ENCODE measurements around the gene APOBEC3H. TPM values are rescaled to one million over a fixed set of nuclear protein-coding genes. Genes with fewer than 3 reads are reported as not detected.

Gene APOBEC3H
- total and polyA plus RNA-seq, 3 experiments from 2014 or later = 10.8 to 11.7 (median 11.0) TPM

GRCh38 chr22:39106326-39106725, 9.3 kb downstream of the APOBEC3H start:
- Mint-ChIP-seq H3K27me3 (no peaks in the 10 kb centered on the region), H3K9me3 (no peaks in the 10 kb centered on the region), H3K27ac (no peak overlapping the region), H3K4me1 (peaks cover 0 to 6% (median 4%) of the 10 kb centered on the region in 3 donors), H3K36me3 (no peaks in the 10 kb centered on the region), H3K4me3 (no peak overlapping the region)
- ChIA-PET CTCF (no interaction called here), POLR2A (no interaction called here)
- no peak for DNase-seq
- Histone ChIP-seq H3K27me3 (ENCODE audit: insufficient read depth, low read length, poor library complexity, severe bottlenecking) (no peaks in the 10 kb centered on the region), H3K27ac (ENCODE audit: low read depth, low read length) (no peak overlapping the region), H3K4me1 (ENCODE audit: insufficient read depth, low read length) (no peaks in the 10 kb centered on the region), H3K36me3 (ENCODE audit: insufficient read depth, low read length) (no peaks in the 10 kb centered on the region), H3K4me3 (ENCODE audit: low read length) (no peak overlapping the region), H3K9me3 (ENCODE audit: low read length) (no peaks in the 10 kb centered on the region)

GRCh38 chr22:39108487-39108886, 11.4 kb downstream of the APOBEC3H start:
- no peaks in the 10 kb centered on the region for H3K9me3 Mint-ChIP-seq
- peak overlapping the region in 3 of 8 donors; percentile 8 to 54 (median 38) for H3K27ac Mint-ChIP-seq
- no peak overlapping the region for H3K4me3 Mint-ChIP-seq
- CTCF ChIA-PET = interaction anchor here (1.0 to 1.3 kb wide), 2 partner anchors 9 kb away, joined by 3 to 4 read pairs; no protein-coding TSS in a partner anchor
- no peaks in the 10 kb centered on the region for H3K36me3 ChIP-seq (ENCODE audit: insufficient read depth, low read length)
- POLR2A ChIA-PET = interaction anchor here (1.1 kb wide), 1 partner anchor 11 kb away, joined by 3 read pairs; no protein-coding TSS in a partner anchor
- no peaks in the 10 kb centered on the region for H3K4me1 ChIP-seq (ENCODE audit: insufficient read depth, low read length)
- no peaks in the 10 kb centered on the region for H3K36me3 Mint-ChIP-seq
- no peak overlapping the region for H3K4me3 ChIP-seq (ENCODE audit: low read length)
- H3K27ac ChIP-seq (ENCODE audit: low read depth, low read length) = no peak overlapping the region
- H3K27me3 Mint-ChIP-seq = no peaks in the 10 kb centered on the region
- no peak for DNase-seq
- no peaks in the 10 kb centered on the region for H3K27me3 ChIP-seq (ENCODE audit: insufficient read depth, low read length, poor library complexity, severe bottlenecking)
- H3K9me3 ChIP-seq (ENCODE audit: low read length) = no peaks in the 10 kb centered on the region
- peaks cover 0 to 2% (median 1%) of the 10 kb centered on the region in 3 donors for H3K4me1 Mint-ChIP-seq

GRCh38 chr22:39109361-39109760, 12.3 kb downstream of the APOBEC3H start:
- Histone ChIP-seq H3K4me1 (ENCODE audit: insufficient read depth, low read length) (no peaks in the 10 kb centered on the region), H3K9me3 (ENCODE audit: low read length) (no peaks in the 10 kb centered on the region), H3K4me3 (ENCODE audit: low read length) (no peak overlapping the region), H3K36me3 (ENCODE audit: insufficient read depth, low read length) (no peaks in the 10 kb centered on the region), H3K27ac (ENCODE audit: low read depth, low read length) (no peak overlapping the region), H3K27me3 (ENCODE audit: insufficient read depth, low read length, poor library complexity, severe bottlenecking) (no peaks in the 10 kb centered on the region)
- H3K27ac Mint-ChIP-seq = peak overlapping the region in 1 of 8 donors; percentile 51
- peaks cover 0 to 2% (median 0%) of the 10 kb centered on the region in 3 donors for H3K4me1 Mint-ChIP-seq
- no peaks in the 10 kb centered on the region for H3K9me3 Mint-ChIP-seq
- no peaks in the 10 kb centered on the region for H3K36me3 Mint-ChIP-seq
- no peaks in the 10 kb centered on the region for H3K27me3 Mint-ChIP-seq
- no peak overlapping the region for H3K4me3 Mint-ChIP-seq
- CTCF ChIA-PET = interaction anchor here (1.3 kb wide), 1 partner anchor 10 kb away, joined by 3 read pairs; no protein-coding TSS in a partner anchor
- POLR2A ChIA-PET = no interaction called here
- no peak for DNase-seq

GRCh38 chr22:39110631-39111561, 13.9 kb downstream of the APOBEC3H start:
- POLR2A ChIA-PET = no interaction called here
- DNase-seq = no peak
- no peak overlapping the region for H3K4me3 ChIP-seq (ENCODE audit: low read length)
- peaks cover 10 to 11% (median 10%) of the 10 kb centered on the region in 3 donors for H3K4me1 Mint-ChIP-seq
- H3K27ac Mint-ChIP-seq = peak overlapping the region in 6 of 8 donors; percentile 2 to 96 (median 62)
- no peaks in the 10 kb centered on the region for H3K4me1 ChIP-seq (ENCODE audit: insufficient read depth, low read length)
- H3K36me3 Mint-ChIP-seq = no peaks in the 10 kb centered on the region
- CTCF ChIA-PET = interaction anchor here (0.9 to 1.4 kb wide), 3 partner anchors 15 to 241 kb away, joined by 3 to 5 read pairs (median 4); no protein-coding TSS in a partner anchor
- no peaks in the 10 kb centered on the region for H3K9me3 Mint-ChIP-seq
- no peaks in the 10 kb centered on the region for H3K36me3 ChIP-seq (ENCODE audit: insufficient read depth, low read length)
- no peak overlapping the region for H3K27ac ChIP-seq (ENCODE audit: low read depth, low read length)
- H3K9me3 ChIP-seq (ENCODE audit: low read length) = no peaks in the 10 kb centered on the region
- no peak overlapping the region for H3K4me3 Mint-ChIP-seq
- no peaks in the 10 kb centered on the region for H3K27me3 ChIP-seq (ENCODE audit: insufficient read depth, low read length, poor library complexity, severe bottlenecking)
- H3K27me3 Mint-ChIP-seq = no peaks in the 10 kb centered on the region

GRCh38 chr22:39114112-39114511, 17.1 kb downstream of the APOBEC3H start:
- no peak for DNase-seq
- peaks cover 22% of the 10 kb centered on the region for H3K4me1 ChIP-seq (ENCODE audit: insufficient read depth, low read length)
- no peaks in the 10 kb centered on the region for H3K27me3 Mint-ChIP-seq
- no peaks in the 10 kb centered on the region for H3K9me3 Mint-ChIP-seq
- no peaks in the 10 kb centered on the region for H3K27me3 ChIP-seq (ENCODE audit: insufficient read depth, low read length, poor library complexity, severe bottlenecking)
- H3K4me3 ChIP-seq (ENCODE audit: low read length) = no peak overlapping the region
- H3K4me1 Mint-ChIP-seq = peaks cover 37 to 42% (median 40%) of the 10 kb centered on the region in 3 donors
- no peak overlapping the region for H3K4me3 Mint-ChIP-seq
- no peaks in the 10 kb centered on the region for H3K36me3 ChIP-seq (ENCODE audit: insufficient read depth, low read length)
- ChIA-PET CTCF (interaction anchor here (0.8 to 2.5 kb wide), 6 partner anchors 20 to 129 kb away, joined by 3 to 8 read pairs (median 4); no protein-coding TSS in a partner anchor), POLR2A (interaction anchor here (0.6 to 1.0 kb wide), 3 partner anchors 17 to 70 kb away, joined by 3 to 5 read pairs (median 4); partner anchors contain the start of gene APOBEC3H)
- H3K9me3 ChIP-seq (ENCODE audit: low read length) = no peaks in the 10 kb centered on the region
- peak overlapping the region in 6 of 8 donors; percentile 1 to 93 (median 64) for H3K27ac Mint-ChIP-seq
- no peak overlapping the region for H3K27ac ChIP-seq (ENCODE audit: low read depth, low read length)
- H3K36me3 Mint-ChIP-seq = no peaks in the 10 kb centered on the region

- Mint-ChIP-seq H3K4me1 (peaks cover 37 to 46% (median 43%) of the 10 kb centered on the region in 3 donors), H3K27ac (peak overlapping the region; percentile 64 to 97 (median 90)), H3K4me3 (peak overlapping the region in 4 of 7 donors; percentile 10 to 52 (median 34)), H3K9me3 (no peaks in the 10 kb centered on the region), H3K27me3 (no peaks in the 10 kb centered on the region), H3K36me3 (no peaks in the 10 kb centered on the region)
- ChIA-PET CTCF (interaction anchor here (0.7 to 2.5 kb wide), 4 partner anchors 17 to 146 kb away, joined by 3 to 8 read pairs (median 4); no protein-coding TSS in a partner anchor), POLR2A (interaction anchor here (0.6 to 1.0 kb wide), 3 partner anchors 17 to 105 kb away, joined by 3 read pairs; no protein-coding TSS in a partner anchor)
- H3K4me3 ChIP-seq (ENCODE audit: low read length) = no peak overlapping the region
- DNase-seq = no peak
- H3K9me3 ChIP-seq (ENCODE audit: low read length) = no peaks in the 10 kb centered on the region
- H3K27ac ChIP-seq (ENCODE audit: low read depth, low read length) = no peak overlapping the region
- peaks cover 22% of the 10 kb centered on the region for H3K4me1 ChIP-seq (ENCODE audit: insufficient read depth, low read length)
- no peaks in the 10 kb centered on the region for H3K27me3 ChIP-seq (ENCODE audit: insufficient read depth, low read length, poor library complexity, severe bottlenecking)
- no peaks in the 10 kb centered on the region for H3K36me3 ChIP-seq (ENCODE audit: insufficient read depth, low read length)
Measured at GRCh38 chr22:39115570-39115969, 18.5 kb downstream of the APOBEC3H start.

- peak in 2 of 5 donors; percentile 66 to 71 for DNase-seq
- CTCF ChIA-PET = interaction anchor here (0.7 to 2.5 kb wide), 4 partner anchors 17 to 146 kb away, joined by 3 to 8 read pairs (median 4); no protein-coding TSS in a partner anchor
Measured at GRCh38 chr22:39115977-39116621, 19.1 kb downstream of the APOBEC3H start.

More at GRCh38 chr22:39115977-39116621, 19.1 kb downstream of the APOBEC3H start:
- Mint-ChIP-seq H3K9me3 (no peaks in the 10 kb centered on the region), H3K4me3 (peak overlapping the region; percentile 49 to 80 (median 74)), H3K27ac (peak overlapping the region; percentile 90 to 98 (median 93)), H3K36me3 (no peaks in the 10 kb centered on the region), H3K27me3 (no peaks in the 10 kb centered on the region), H3K4me1 (peaks cover 37 to 52% (median 46%) of the 10 kb centered on the region in 3 donors)
- Histone ChIP-seq H3K36me3 (ENCODE audit: insufficient read depth, low read length) (no peaks in the 10 kb centered on the region), H3K4me3 (ENCODE audit: low read length) (no peak overlapping the region), H3K4me1 (ENCODE audit: insufficient read depth, low read length) (peaks cover 22% of the 10 kb centered on the region), H3K9me3 (ENCODE audit: low read length) (no peaks in the 10 kb centered on the region), H3K27me3 (ENCODE audit: insufficient read depth, low read length, poor library complexity, severe bottlenecking) (no peaks in the 10 kb centered on the region), H3K27ac (ENCODE audit: low read depth, low read length) (peak overlapping the region; percentile 70)
- POLR2A ChIA-PET = interaction anchor here (0.8 to 1.0 kb wide), 2 partner anchors 17 to 23 kb away, joined by 3 read pairs; no protein-coding TSS in a partner anchor

All from CD8-positive, alpha-beta memory T cell (primary cell).